WTC11 (cell line): ENCODE measurements around the gene DYNLL2. TPM values are rescaled to one million over a fixed set of nuclear protein-coding genes. Genes with fewer than 3 reads are reported as not detected.

ENCODE experiments used
- ATAC-seq: fragments of 200-7000 bp; cut with Tn5 transposase; 2 replicates; pipeline ENCODE4 v1.10.0; 2021; ENCODE audit warnings: mild to moderate bottlenecking, moderate library complexity
- CTCF ChIA-PET: fragments of 300-600 bp; sonication (Branson Sonifier 250); formaldehyde crosslinking; loops from one replicate; lab custom pipeline; 2021; ENCODE audit warnings: antibody characterized with exemption; lab: Charles Lee
- POLR2A ChIA-PET: fragments of 350-600 bp; sonication (Branson Sonifier 250); formaldehyde crosslinking; loops from one replicate; lab custom pipeline; 2021; ENCODE audit warnings: antibody characterized with exemption; lab: Charles Lee
- DNase-seq: peaks from one replicate; pipeline ENCODE4 v3.0.0; 2021; ENCODE audit warnings: low spot score
- H3K27ac Mint-ChIP-seq: 2 replicates; pipeline ENCODE4 v1.8.0; 2021; ENCODE audit warnings: mixed read lengths
- H3K27me3 Mint-ChIP-seq: 2 replicates; pipeline ENCODE4 v1.8.0; 2021; ENCODE audit warnings: low read depth, mild to moderate bottlenecking, moderate library complexity, mixed read lengths
- H3K36me3 Mint-ChIP-seq: 2 replicates; pipeline ENCODE4 v1.8.0; 2021; ENCODE audit warnings: mixed read lengths
- H3K4me1 Mint-ChIP-seq: 2 replicates; pipeline ENCODE4 v1.8.0; 2022; ENCODE audit warnings: mixed read lengths
- H3K4me3 Mint-ChIP-seq: 2 replicates; pipeline ENCODE4 v1.8.0; 2021; ENCODE audit warnings: mild to moderate bottlenecking, moderate library complexity, mixed read lengths
- H3K9me3 Mint-ChIP-seq: 2 replicates; pipeline ENCODE4 v1.8.0; 2021; ENCODE audit warnings: mixed read lengths
- ELF4 ChIP-seq: sonication (generic); formaldehyde crosslinking; IDR thresholded peaks from 2 replicates; pipeline ENCODE4 v1.8.1; 2022; ENCODE audit warnings: low read depth, mild to moderate bottlenecking, moderate library complexity, missing genetic modification reagents
- ETV6 ChIP-seq: sonication (generic); formaldehyde crosslinking; IDR thresholded peaks from 2 replicates; pipeline ENCODE4 v1.8.1; 2022; ENCODE audit warnings: mild to moderate bottlenecking, missing genetic modification reagents
- MXD4 ChIP-seq: fragments of 250-450 bp; sonication (Bioruptor Pico); IDR thresholded peaks from 2 replicates; pipeline ENCODE4 v1.8.0; 2021; ENCODE audit warnings: mild to moderate bottlenecking, moderate library complexity, borderline replicate concordance
- NFE2L1 ChIP-seq: sonication (generic); formaldehyde crosslinking; IDR thresholded peaks from 2 replicates; pipeline ENCODE4 v1.8.1; 2023; ENCODE audit warnings: missing genetic modification reagents
- RORB ChIP-seq: fragments of 250-450 bp; sonication (Bioruptor Pico); IDR thresholded peaks from 2 replicates; pipeline ENCODE4 v1.9.0; 2021; ENCODE audit warnings: mild to moderate bottlenecking
- SMAD3 ChIP-seq: sonication (generic); formaldehyde crosslinking; IDR thresholded peaks from 2 replicates; pipeline ENCODE4 v1.8.0; 2022; ENCODE audit warnings: missing genetic modification reagents, mild to moderate bottlenecking, borderline replicate concordance
- TP53 ChIP-seq: sonication (generic); formaldehyde crosslinking; IDR thresholded peaks from 2 replicates; pipeline ENCODE4 v1.8.1; 2023; ENCODE audit warnings: mild to moderate bottlenecking, missing genetic modification reagents
- ZNF263 ChIP-seq: sonication (generic); formaldehyde crosslinking; IDR thresholded peaks from 2 replicates; pipeline ENCODE4 v1.8.1; 2022; ENCODE audit warnings: low read depth, mild to moderate bottlenecking, moderate library complexity, missing genetic modification reagents
- ZNF317 ChIP-seq: sonication (generic); formaldehyde crosslinking; IDR thresholded peaks from 2 replicates; pipeline ENCODE4 v1.8.1; 2023; ENCODE audit warnings: low read depth, mild to moderate bottlenecking, moderate library complexity, missing genetic modification reagents, borderline replicate concordance
- total RNA-seq: library from RNA; stranded (reverse); gene quantifications from 3 replicates; pipeline ENCODE4 v1.2.3, GENCODE V29; 2021
- TF ChIP-seq, protein P1 (sequence below): sonication (generic); formaldehyde crosslinking; IDR thresholded peaks from 2 replicates; pipeline ENCODE4 v1.8.0; 2022; ENCODE audit warnings: mild to moderate bottlenecking, missing genetic modification reagents
- TF ChIP-seq, protein P2 (sequence below): fragments of 250-450 bp; sonication (Bioruptor Pico); IDR thresholded peaks from 2 replicates; pipeline ENCODE4 v1.9.0; 2021; ENCODE audit warnings: moderate library complexity, mild to moderate bottlenecking, inconsistent platforms, borderline replicate concordance
- TF ChIP-seq, protein P3 (sequence below): fragments of 250-450 bp; sonication (Bioruptor Pico); IDR thresholded peaks from 2 replicates; pipeline ENCODE4 v1.8.0; 2021; ENCODE audit warnings: mild to moderate bottlenecking
- TF ChIP-seq, protein P4 (sequence below): sonication (generic); formaldehyde crosslinking; IDR thresholded peaks from 2 replicates; pipeline ENCODE4 v1.8.1; 2022; ENCODE audit warnings: mild to moderate bottlenecking, missing genetic modification reagents, moderate library complexity, borderline replicate concordance
- TF ChIP-seq, protein P5 (sequence below): fragments of 250-450 bp; sonication (Bioruptor Pico); IDR thresholded peaks from 2 replicates; pipeline ENCODE4 v1.9.0; 2021; ENCODE audit warnings: mild to moderate bottlenecking
- TF ChIP-seq, protein P6 (sequence below): fragments of 200-600 bp; IDR thresholded peaks from 2 replicates; pipeline ENCODE4 v1.8.0; 2022; ENCODE audit warnings: antibody characterized with exemption
- TF ChIP-seq, protein P7 (sequence below): sonication (generic); formaldehyde crosslinking; IDR thresholded peaks from 2 replicates; pipeline ENCODE4 v1.8.1; 2022; ENCODE audit warnings: low read depth, missing genetic modification reagents, borderline replicate concordance
- TF ChIP-seq, protein P8 (sequence below): sonication (generic); formaldehyde crosslinking; IDR thresholded peaks from 2 replicates; pipeline ENCODE4 v1.8.0; 2023; ENCODE audit warnings: missing genetic modification reagents, mild to moderate bottlenecking, borderline replicate concordance
- TF ChIP-seq, protein P9 (sequence below): sonication (generic); formaldehyde crosslinking; conservative IDR thresholded peaks from 2 replicates; pipeline ENCODE4 v1.8.1; 2022; ENCODE audit warnings: mild to moderate bottlenecking, missing genetic modification reagents

DYNLL2 gene
- total RNA-seq, 1 experiment from 2014 or later = 34.6 TPM

DNA sequence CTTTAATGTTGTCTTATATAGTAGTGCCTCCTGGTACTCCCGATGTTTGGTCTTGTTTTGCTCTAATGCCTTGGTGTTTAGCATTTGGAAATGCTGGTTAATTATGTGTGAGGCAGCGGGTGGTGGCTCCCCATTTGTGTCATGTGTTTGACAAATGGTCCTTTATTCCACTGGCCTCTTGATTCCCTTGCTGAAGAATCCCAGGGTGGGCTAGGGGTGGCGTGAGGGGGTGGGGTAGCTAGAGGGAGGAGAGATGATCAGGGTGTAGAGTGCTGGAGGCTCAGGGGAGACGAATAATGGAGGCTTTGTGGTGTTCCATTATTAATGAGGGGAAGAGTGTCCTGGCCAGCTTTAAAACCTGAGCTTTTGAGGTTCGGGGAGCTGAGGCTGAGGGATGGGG, 5.4 kb downstream of the DYNLL2 start (continued):
- TF ChIP-seq, protein P1, sequence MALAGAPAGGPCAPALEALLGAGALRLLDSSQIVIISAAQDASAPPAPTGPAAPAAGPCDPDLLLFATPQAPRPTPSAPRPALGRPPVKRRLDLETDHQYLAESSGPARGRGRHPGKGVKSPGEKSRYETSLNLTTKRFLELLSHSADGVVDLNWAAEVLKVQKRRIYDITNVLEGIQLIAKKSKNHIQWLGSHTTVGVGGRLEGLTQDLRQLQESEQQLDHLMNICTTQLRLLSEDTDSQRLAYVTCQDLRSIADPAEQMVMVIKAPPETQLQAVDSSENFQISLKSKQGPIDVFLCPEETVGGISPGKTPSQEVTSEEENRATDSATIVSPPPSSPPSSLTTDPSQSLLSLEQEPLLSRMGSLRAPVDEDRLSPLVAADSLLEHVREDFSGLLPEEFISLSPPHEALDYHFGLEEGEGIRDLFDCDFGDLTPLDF (CRISPR knock-in tag) = no peak
- TF ChIP-seq NFE2L1 (CRISPR knock-in tag) = no peak
- no peak for TF ChIP-seq ZNF263 (CRISPR knock-in tag)

DNA sequence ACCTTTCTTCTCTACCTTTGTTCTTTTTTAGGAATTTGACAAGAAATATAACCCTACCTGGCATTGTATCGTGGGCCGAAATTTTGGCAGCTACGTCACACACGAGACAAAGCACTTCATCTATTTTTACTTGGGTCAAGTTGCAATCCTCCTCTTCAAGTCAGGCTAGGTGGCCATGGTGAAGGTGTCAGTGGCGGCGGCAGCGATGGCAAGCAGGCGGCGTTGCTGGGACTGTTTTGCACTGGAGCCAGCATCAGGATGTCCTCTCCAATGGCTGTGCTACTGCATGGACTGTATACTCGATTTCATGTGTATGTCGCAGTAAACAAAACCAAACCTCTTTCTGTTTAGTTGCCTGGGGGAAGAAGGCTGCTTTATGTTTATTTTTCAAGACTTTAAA, 5.9 kb downstream of the DYNLL2 start:
- TF ChIP-seq ETV6 (CRISPR knock-in tag) (no peak), ELF4 (CRISPR knock-in tag) (no peak), MXD4 (CRISPR knock-in tag) (no peak), RORB (no peak), TP53 (CRISPR knock-in tag) (no peak), ZNF317 (no peak)
- TF ChIP-seq, protein P2, sequence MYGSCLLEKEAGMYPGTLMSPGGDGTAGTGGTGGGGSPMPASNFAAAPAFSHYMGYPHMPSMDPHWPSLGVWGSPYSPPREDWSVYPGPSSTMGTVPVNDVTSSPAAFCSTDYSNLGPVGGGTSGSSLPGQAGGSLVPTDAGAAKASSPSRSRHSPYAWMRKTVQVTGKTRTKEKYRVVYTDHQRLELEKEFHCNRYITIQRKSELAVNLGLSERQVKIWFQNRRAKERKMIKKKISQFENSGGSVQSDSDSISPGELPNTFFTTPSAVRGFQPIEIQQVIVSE = no peak
- TF ChIP-seq, protein P3, sequence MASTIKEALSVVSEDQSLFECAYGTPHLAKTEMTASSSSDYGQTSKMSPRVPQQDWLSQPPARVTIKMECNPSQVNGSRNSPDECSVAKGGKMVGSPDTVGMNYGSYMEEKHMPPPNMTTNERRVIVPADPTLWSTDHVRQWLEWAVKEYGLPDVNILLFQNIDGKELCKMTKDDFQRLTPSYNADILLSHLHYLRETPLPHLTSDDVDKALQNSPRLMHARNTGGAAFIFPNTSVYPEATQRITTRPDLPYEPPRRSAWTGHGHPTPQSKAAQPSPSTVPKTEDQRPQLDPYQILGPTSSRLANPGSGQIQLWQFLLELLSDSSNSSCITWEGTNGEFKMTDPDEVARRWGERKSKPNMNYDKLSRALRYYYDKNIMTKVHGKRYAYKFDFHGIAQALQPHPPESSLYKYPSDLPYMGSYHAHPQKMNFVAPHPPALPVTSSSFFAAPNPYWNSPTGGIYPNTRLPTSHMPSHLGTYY (CRISPR knock-in tag) = no peak
- TF ChIP-seq, protein P4, sequence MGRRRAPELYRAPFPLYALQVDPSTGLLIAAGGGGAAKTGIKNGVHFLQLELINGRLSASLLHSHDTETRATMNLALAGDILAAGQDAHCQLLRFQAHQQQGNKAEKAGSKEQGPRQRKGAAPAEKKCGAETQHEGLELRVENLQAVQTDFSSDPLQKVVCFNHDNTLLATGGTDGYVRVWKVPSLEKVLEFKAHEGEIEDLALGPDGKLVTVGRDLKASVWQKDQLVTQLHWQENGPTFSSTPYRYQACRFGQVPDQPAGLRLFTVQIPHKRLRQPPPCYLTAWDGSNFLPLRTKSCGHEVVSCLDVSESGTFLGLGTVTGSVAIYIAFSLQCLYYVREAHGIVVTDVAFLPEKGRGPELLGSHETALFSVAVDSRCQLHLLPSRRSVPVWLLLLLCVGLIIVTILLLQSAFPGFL (CRISPR knock-in tag) = no peak
- TF ChIP-seq, protein P5, sequence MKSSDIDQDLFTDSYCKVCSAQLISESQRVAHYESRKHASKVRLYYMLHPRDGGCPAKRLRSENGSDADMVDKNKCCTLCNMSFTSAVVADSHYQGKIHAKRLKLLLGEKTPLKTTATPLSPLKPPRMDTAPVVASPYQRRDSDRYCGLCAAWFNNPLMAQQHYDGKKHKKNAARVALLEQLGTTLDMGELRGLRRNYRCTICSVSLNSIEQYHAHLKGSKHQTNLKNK (CRISPR knock-in tag) = no peak
- TF ChIP-seq, protein P6, sequence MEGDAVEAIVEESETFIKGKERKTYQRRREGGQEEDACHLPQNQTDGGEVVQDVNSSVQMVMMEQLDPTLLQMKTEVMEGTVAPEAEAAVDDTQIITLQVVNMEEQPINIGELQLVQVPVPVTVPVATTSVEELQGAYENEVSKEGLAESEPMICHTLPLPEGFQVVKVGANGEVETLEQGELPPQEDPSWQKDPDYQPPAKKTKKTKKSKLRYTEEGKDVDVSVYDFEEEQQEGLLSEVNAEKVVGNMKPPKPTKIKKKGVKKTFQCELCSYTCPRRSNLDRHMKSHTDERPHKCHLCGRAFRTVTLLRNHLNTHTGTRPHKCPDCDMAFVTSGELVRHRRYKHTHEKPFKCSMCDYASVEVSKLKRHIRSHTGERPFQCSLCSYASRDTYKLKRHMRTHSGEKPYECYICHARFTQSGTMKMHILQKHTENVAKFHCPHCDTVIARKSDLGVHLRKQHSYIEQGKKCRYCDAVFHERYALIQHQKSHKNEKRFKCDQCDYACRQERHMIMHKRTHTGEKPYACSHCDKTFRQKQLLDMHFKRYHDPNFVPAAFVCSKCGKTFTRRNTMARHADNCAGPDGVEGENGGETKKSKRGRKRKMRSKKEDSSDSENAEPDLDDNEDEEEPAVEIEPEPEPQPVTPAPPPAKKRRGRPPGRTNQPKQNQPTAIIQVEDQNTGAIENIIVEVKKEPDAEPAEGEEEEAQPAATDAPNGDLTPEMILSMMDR = no peak
- TF ChIP-seq, protein P7, sequence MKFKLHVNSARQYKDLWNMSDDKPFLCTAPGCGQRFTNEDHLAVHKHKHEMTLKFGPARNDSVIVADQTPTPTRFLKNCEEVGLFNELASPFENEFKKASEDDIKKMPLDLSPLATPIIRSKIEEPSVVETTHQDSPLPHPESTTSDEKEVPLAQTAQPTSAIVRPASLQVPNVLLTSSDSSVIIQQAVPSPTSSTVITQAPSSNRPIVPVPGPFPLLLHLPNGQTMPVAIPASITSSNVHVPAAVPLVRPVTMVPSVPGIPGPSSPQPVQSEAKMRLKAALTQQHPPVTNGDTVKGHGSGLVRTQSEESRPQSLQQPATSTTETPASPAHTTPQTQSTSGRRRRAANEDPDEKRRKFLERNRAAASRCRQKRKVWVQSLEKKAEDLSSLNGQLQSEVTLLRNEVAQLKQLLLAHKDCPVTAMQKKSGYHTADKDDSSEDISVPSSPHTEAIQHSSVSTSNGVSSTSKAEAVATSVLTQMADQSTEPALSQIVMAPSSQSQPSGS (CRISPR knock-in tag) = no peak
- DNase-seq (no peak), ATAC-seq (no peak)
- CTCF ChIA-PET = interaction anchor here (2.3 kb wide), 1 partner anchor 89 kb away, joined by 11 read pairs; no protein-coding TSS in a partner anchor
- Mint-ChIP-seq H3K4me3 (no peak overlapping the region), H3K36me3 (peaks cover 60% of the 10 kb centered on the region), H3K27me3 (no peaks in the 10 kb centered on the region), H3K4me1 (peaks cover 15% of the 10 kb centered on the region), H3K9me3 (no peaks in the 10 kb centered on the region), H3K27ac (no peak overlapping the region)
- POLR2A ChIA-PET = no interaction called here

DNA sequence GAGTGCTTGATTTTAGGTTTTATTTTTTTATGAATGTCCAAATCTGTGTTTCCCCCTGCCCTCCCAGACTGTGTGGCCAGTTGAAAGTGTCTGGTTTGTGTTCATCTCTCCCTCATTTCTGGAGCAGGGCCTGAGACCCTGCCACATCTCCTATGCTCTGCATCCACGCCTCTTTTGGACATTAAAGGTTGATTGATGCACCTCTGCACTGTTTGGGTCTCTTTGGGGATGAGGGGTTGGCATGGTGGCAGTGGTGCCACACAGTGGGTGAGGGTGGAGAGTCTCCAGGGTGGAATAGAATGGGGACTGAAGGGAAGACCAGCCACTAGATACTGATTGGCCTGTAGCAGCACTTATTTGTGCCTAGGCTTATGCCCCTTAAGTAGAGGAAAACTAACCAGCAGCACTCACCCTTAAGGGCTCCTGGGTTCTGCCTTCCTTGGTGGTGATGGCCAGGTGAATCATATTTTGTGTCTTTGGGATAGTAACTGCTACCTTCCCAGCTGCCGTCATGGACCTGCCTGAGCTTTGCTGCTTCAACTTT, 7.9 kb downstream of the DYNLL2 start:
- ATAC-seq (no peak), DNase-seq (no peak)
- no peaks in the 10 kb centered on the region for H3K9me3 Mint-ChIP-seq
- H3K36me3 Mint-ChIP-seq = peaks cover 60% of the 10 kb centered on the region
- no peak overlapping the region for H3K4me3 Mint-ChIP-seq
- H3K27ac Mint-ChIP-seq = no peak overlapping the region
- POLR2A ChIA-PET = no interaction called here
- CTCF ChIA-PET = no interaction called here
- no peaks in the 10 kb centered on the region for H3K27me3 Mint-ChIP-seq
- H3K4me1 Mint-ChIP-seq = no peaks in the 10 kb centered on the region; the same call in 1 of the 2 replicates
- TF ChIP-seq, protein P8, sequence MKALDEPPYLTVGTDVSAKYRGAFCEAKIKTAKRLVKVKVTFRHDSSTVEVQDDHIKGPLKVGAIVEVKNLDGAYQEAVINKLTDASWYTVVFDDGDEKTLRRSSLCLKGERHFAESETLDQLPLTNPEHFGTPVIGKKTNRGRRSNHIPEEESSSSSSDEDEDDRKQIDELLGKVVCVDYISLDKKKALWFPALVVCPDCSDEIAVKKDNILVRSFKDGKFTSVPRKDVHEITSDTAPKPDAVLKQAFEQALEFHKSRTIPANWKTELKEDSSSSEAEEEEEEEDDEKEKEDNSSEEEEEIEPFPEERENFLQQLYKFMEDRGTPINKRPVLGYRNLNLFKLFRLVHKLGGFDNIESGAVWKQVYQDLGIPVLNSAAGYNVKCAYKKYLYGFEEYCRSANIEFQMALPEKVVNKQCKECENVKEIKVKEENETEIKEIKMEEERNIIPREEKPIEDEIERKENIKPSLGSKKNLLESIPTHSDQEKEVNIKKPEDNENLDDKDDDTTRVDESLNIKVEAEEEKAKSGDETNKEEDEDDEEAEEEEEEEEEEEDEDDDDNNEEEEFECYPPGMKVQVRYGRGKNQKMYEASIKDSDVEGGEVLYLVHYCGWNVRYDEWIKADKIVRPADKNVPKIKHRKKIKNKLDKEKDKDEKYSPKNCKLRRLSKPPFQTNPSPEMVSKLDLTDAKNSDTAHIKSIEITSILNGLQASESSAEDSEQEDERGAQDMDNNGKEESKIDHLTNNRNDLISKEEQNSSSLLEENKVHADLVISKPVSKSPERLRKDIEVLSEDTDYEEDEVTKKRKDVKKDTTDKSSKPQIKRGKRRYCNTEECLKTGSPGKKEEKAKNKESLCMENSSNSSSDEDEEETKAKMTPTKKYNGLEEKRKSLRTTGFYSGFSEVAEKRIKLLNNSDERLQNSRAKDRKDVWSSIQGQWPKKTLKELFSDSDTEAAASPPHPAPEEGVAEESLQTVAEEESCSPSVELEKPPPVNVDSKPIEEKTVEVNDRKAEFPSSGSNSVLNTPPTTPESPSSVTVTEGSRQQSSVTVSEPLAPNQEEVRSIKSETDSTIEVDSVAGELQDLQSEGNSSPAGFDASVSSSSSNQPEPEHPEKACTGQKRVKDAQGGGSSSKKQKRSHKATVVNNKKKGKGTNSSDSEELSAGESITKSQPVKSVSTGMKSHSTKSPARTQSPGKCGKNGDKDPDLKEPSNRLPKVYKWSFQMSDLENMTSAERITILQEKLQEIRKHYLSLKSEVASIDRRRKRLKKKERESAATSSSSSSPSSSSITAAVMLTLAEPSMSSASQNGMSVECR = no peak
- TF ChIP-seq, protein P9, sequence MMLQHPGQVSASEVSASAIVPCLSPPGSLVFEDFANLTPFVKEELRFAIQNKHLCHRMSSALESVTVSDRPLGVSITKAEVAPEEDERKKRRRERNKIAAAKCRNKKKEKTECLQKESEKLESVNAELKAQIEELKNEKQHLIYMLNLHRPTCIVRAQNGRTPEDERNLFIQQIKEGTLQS (CRISPR knock-in tag) = no peak
- TF ChIP-seq SMAD3 (CRISPR knock-in tag) = no peak
- TF ChIP-seq, protein P1 (CRISPR knock-in tag) = no peak
